ENCODE measurements around the gene NAT10. TPM values are rescaled to one million over a fixed set of nuclear protein-coding genes. Genes with fewer than 3 reads are reported as not detected.
"Not testable (repeated sequence)": the region's sequence is repeated elsewhere in the genome, so short reads cannot be mapped to it uniquely, and the experiment has no call there.

Gene NAT10
- total RNA-seq, 1 donor from 2014 or later, result 34.4 TPM

DNA sequence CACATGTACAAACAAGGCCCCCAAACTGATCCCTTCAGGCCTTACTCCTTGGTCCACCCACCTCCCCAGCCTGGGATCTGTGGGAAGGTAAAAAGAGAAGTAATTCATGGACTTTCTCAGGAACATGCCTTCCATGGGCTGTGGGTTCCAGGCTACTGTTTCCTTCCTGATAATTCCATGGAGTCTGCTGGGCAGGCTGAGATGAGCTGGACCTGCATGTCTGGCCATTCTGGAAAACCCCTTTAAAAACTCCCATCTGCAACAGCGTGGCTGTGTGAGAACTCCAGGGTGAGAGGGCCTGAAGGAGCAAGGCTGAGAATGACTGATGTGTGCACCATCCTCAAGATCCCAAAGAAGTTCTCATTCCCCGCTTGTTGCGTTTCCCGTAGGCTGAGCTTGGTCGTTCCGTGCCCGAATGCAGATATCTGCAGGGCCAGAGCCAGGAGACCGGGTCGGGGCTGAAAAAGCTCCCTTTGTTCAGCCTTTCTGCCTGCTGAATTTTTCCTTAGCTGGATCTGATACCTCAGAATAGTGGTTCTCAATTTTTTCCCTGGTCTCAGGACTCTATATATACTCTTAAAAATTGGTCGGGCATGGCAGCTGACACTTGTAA, 72.9 kb downstream of the NAT10 start:
- no peak overlapping the region for H3K27ac Mint-ChIP-seq (ENCODE audit: unreplicated experiment)
- no peaks in the 10 kb centered on the region for H3K9me3 Mint-ChIP-seq (ENCODE audit: unreplicated experiment)
- peaks cover 36% of the 10 kb centered on the region for H3K4me1 Mint-ChIP-seq (ENCODE audit: unreplicated experiment)
- no peak overlapping the region for H3K4me3 Mint-ChIP-seq (ENCODE audit: unreplicated experiment)
- TF ChIP-seq CTCF (IDR thresholded peaks at IDR 0.05; ENCODE audit: unreplicated experiment), result no peak
- DNase-seq (ENCODE audit: low spot score), result no peak
- peaks cover 17% of the 10 kb centered on the region for H3K36me3 Mint-ChIP-seq (ENCODE audit: low read depth, unreplicated experiment)
- H3K27me3 Mint-ChIP-seq (ENCODE audit: unreplicated experiment), result peaks cover 13% of the 10 kb centered on the region

- Mint-ChIP-seq H3K4me3 (ENCODE audit: unreplicated experiment) (no peak overlapping the region), H3K9me3 (ENCODE audit: unreplicated experiment) (no peaks in the 10 kb centered on the region), H3K36me3 (ENCODE audit: low read depth, unreplicated experiment) (peaks cover 21% of the 10 kb centered on the region), H3K27me3 (ENCODE audit: unreplicated experiment) (peaks cover 16% of the 10 kb centered on the region), H3K27ac (ENCODE audit: unreplicated experiment) (no peak overlapping the region), H3K4me1 (ENCODE audit: unreplicated experiment) (peaks cover 41% of the 10 kb centered on the region)
- no peak for TF ChIP-seq CTCF (IDR thresholded peaks at IDR 0.05; ENCODE audit: unreplicated experiment)
- DNase-seq (ENCODE audit: low spot score), result no peak
Observed at GRCh38 chr11:34179026-34179675, 73.7 kb downstream of the NAT10 start.

- H3K27me3 Mint-ChIP-seq (ENCODE audit: unreplicated experiment), result peaks cover 14% of the 10 kb centered on the region
- H3K9me3 Mint-ChIP-seq (ENCODE audit: unreplicated experiment), result no peaks in the 10 kb centered on the region
- H3K36me3 Mint-ChIP-seq (ENCODE audit: low read depth, unreplicated experiment), result peaks cover 21% of the 10 kb centered on the region
- DNase-seq (ENCODE audit: low spot score), result no peak
- no peak for TF ChIP-seq CTCF (IDR thresholded peaks at IDR 0.05; ENCODE audit: unreplicated experiment)
- H3K27ac Mint-ChIP-seq (ENCODE audit: unreplicated experiment), result no peak overlapping the region
- peaks cover 47% of the 10 kb centered on the region for H3K4me1 Mint-ChIP-seq (ENCODE audit: unreplicated experiment)
- H3K4me3 Mint-ChIP-seq (ENCODE audit: unreplicated experiment), result no peak overlapping the region
Observed at GRCh38 chr11:34180040-34180813, 74.8 kb downstream of the NAT10 start.

DNA sequence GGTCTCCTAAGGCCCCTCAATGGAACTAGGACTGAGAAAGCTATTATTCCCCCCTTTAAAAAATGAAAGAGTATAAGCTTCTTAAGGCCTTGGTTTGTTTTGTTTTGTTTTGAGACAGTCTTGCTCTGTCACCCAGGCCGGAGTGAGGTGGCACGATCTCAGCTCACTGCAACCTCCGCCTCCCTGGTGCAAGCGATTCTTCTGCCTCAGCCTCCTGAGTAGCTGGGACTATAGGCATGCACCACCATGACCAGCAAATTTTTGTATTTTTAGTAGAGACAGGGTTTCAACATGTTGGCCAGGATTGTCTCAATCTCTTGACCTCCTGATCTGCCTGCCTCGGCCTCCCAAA, 75.4 kb downstream of the NAT10 start:
- Mint-ChIP-seq H3K4me1 (ENCODE audit: unreplicated experiment) (peaks cover 49% of the 10 kb centered on the region), H3K27me3 (ENCODE audit: unreplicated experiment) (peaks cover 11% of the 10 kb centered on the region), H3K36me3 (ENCODE audit: low read depth, unreplicated experiment) (peaks cover 21% of the 10 kb centered on the region)
- H3K27ac Mint-ChIP-seq (ENCODE audit: unreplicated experiment); H3K9me3 Mint-ChIP-seq (ENCODE audit: unreplicated experiment); H3K4me3 Mint-ChIP-seq (ENCODE audit: unreplicated experiment); DNase-seq (ENCODE audit: low spot score): not testable (repeated sequence)

DNA sequence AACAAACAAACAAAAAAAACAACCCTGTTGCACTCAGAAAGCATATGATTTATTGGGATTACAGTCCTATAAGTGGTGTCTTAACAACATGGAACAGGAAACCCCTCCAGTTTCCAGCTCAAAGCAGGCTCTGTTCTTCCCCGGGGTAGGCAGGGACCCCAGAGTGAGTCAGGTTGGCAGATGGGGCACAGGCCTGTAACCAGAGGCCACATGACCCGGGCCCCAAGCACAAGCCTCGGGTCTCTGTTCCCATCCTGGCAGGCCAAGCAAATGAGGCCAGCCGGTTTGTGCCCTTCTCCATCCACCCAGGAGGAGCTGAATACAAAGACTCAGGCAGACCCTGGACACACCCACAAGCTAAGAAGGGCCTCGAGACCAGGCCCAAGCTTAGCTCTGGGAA, 75.8 kb downstream of the NAT10 start:
- Mint-ChIP-seq H3K27ac (ENCODE audit: unreplicated experiment) (no peak overlapping the region), H3K9me3 (ENCODE audit: unreplicated experiment) (no peaks in the 10 kb centered on the region), H3K36me3 (ENCODE audit: low read depth, unreplicated experiment) (peaks cover 21% of the 10 kb centered on the region), H3K4me1 (ENCODE audit: unreplicated experiment) (peaks cover 52% of the 10 kb centered on the region), H3K4me3 (ENCODE audit: unreplicated experiment) (no peak overlapping the region), H3K27me3 (ENCODE audit: unreplicated experiment) (peaks cover 10% of the 10 kb centered on the region)
- TF ChIP-seq CTCF (IDR thresholded peaks at IDR 0.05; ENCODE audit: unreplicated experiment), result no peak
- DNase-seq (ENCODE audit: low spot score), result no peak
